UCSD-AML1 (cell line): ENCODE data around the gene CD244.
"Not testable (repeated sequence)": the region's sequence is repeated elsewhere in the genome, so short reads cannot be mapped to it uniquely, and the experiment has no call there.

Experiments used
- DNase-seq: peaks from one replicate; lab custom pipeline; 2025; ENCODE audit not compliant: unreplicated experiment; lab: John Stamatoyannopoulos, UW

CD244 gene

DNA sequence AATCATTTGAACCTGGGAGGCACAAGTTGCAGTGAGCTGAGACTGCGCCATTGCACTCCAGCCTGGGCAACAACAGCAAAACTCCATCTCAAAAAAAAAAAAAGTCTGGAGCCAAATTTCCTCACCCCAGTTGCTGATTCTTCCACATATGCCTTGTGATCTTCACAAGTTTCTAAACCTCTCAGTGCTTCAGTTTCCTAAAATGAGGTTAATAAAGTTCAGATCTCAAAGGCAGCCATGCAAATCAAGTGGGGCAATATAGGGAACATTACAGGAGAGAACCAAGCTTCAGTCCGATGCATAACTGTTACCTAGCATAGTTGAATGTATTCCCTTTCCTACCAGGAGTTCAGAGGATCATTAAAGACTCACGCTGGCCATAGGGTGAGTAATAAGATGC lies 17.5 kb upstream of the CD244 start:
- no peak for DNase-seq

DNA sequence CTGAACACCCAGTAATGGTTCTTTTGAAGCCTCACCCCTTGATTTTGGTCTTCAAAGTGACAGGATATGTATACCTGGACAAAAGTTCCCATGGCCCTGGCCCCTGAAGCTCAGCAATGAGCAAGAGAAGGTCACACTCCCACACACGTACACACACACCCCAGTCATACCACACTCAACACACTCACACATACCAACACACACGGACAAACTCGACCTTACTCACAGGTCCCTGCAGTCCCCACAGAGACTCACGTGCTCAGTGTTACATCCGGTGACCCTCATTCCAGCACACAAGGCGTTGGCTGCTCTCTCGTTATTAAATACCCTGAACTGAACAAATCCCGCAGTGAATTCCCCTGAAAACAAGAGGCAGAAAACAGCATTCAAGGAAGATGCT lies 16.4 kb upstream of the CD244 start:
- no peak for DNase-seq

- no peak for DNase-seq
These were observed 14.5 kb upstream of the CD244 start for GRCh38 chr1:160877221-160877620.

DNA sequence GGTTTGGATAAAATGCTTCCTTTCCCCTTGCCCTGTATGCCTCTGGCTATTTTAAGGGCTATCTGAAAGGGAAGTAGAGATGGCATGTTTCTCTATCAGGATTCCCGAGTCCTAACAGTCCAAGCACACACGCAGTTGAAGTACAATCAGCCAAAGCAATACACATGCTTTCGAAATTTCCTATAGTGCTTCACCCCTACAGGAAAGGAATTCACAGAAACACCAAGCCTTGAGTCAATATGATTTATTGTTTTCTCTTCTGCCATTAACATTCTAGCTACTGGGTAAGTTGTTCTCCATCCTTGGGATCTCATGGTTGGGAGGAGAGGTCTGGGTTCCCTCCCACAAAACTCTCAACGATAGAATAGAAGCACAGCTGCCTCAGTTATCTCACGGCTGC lies 13.6 kb upstream of the CD244 start:
- no peak for DNase-seq

- DNase-seq = not testable (repeated sequence)
These were observed 12.9 kb upstream of the CD244 start for GRCh38 chr1:160875591-160875990.

DNA sequence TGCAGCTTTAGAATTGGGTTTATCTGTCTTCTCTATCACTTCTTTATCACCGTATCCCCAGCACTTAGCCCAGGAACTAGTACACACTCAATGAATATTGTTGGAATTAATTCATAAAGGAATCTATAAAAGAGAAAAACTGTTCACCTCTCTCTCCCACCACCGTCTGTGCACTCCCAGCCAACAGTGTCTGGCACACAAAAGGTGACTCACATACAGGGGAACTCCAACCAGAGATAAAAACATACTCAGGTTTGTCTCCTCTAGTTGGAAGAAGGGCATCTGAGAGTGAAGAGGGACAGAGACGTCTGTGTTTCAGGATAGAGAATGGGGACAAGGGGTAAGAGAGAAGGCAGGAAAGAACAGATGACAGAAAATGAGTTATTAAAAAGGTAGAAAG lies 12.2 kb upstream of the CD244 start:
- no peak for DNase-seq

DNA sequence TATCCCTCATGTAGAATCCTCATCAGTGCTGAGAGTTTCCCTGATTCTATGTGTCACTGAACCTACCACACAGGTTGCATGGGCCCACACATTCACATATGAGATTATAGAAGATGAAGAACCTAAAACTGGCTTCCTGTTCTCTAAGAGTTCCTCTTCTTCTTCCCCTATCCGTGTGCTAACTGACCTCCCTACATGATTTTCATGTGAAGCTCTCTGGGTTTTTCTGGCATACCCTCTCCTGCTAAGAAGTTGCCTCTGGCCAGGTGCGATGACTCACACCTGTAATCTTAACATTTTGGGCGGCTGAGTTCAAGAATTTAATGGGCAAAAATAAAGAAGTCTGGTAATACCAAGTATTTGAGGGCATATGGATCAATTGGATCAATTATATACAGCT lies 5.5 kb upstream of the CD244 start:
- no peak for DNase-seq

DNA sequence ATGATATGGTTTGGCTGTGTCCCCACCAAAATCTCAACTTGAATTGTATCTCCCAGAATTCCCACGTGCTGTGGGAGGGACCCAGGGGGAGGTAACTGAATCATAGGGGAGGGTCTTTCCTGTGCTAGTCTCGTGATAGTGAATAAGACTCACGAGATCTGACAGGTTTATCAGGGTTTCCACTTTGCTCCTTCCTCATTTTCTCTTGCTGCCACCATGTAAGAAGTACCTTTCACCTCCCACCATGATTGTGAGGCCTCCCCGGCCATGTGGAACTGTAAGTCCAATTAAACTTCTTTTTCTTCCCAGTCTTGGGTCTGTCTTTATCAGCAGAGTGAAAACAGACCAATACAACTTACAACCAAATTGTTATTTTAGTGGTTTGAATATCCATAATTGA lies 5.0 kb upstream of the CD244 start:
- DNase-seq = not testable (repeated sequence)

DNA sequence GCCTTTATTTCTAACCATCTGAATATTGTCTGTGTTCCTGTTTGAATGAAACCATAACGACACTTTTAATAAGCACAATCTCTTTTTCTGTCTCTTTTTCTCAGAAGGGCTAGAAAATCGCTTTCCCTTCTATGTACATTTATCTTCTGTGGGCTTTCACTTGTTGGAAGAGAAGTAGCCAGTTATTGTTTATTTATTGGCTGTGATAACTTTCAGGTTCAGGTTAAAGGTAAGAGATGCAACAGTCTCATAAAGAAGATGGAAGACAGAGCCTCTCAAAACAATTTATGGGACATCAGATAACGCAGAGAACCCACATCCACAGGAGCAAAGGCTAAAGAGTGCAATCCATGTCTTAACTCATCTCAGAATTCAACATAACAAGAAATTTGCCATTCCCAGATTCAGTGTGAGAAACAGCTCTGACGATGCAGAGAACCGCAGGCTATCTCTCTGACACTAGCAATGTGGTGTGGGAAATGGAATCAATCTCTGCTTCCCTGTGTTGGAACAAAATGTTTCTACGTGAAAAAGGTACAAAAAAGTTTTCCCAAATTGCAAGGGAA lies 4.1 kb upstream of the CD244 start:
- no peak for DNase-seq

DNA sequence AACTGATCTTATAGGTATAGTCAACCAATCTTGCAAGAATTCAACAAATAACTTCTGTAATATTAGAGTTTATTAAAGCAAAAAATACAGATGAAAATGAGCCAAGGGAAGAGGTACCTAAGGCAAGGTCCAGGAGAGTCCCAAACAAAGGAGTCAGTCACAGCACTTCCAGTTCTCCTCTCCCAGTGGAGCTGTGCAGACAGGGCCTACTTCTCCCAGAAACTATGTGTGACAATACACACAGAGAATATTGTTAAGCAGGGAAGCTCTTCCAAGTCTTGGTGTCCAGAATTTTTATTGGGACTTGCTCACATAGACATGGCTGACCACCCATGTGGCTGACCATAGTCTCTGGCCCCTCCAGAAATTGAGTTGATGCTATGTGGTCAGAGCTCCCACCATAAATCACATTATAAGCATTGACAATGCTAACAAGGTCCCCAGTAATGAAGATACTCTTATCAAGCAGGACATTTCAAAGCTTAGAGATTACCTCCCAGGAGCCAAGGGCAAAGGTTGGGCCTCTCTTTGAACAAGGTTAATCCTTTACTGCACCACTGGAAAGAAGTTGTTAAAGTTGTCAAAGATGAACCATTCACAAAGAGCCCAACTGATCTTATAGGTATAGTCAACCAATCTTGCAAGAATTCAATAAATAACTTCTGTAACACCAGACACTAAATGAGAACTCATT lies 3.5 kb upstream of the CD244 start:
- DNase-seq = no peak

GRCh38 chr1:160865337-160865736 lies 2.6 kb upstream of the CD244 start:
- no peak for DNase-seq

GRCh38 chr1:160864173-160864572 lies 1.5 kb upstream of the CD244 start:
- DNase-seq = no peak

- DNase-seq = peak; percentile 77
These were observed 1.1 kb upstream of the CD244 start for GRCh38 chr1:160863774-160864131.

DNA sequence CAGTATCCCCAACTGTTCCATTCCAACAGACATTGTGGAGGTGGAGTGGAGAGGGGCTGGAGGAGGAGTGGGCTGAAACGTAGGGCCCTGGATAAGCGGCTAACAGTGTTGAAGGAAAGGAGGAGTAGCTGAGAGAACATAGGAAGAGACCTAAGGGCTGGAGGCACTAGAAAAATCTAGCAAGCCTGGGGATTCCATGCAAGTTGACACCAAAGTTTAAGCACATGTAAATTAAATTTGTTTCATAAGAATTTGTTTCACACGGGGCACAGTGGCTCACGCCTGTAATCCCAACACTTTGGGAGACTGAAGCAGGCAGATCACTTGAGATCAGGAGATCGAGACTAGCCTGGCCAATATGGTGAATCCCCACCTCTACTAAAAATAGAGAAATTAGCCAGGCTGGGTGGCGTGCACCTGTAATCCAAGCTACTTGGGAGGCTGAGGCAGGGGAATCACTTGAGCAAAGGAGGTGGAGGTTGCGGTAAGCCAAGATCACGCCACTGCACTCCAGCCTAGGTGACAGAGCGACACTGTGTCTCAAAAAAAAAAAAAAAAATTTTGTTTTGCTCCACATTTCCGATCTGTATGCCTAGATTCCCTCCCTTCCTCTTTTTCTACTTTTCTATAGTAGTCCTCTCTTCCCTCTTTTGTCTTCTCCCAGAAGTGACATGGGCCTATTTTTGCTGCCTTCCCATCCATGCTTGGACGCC lies 530 bp upstream of the CD244 start:
- peak; percentile 65 for DNase-seq

- DNase-seq = peak; percentile 43
These were observed 1.7 kb downstream of the CD244 start for GRCh38 chr1:160860840-160861505.

- no peak for DNase-seq
These were observed 3.5 kb downstream of the CD244 start for GRCh38 chr1:160859166-160859565.

DNA sequence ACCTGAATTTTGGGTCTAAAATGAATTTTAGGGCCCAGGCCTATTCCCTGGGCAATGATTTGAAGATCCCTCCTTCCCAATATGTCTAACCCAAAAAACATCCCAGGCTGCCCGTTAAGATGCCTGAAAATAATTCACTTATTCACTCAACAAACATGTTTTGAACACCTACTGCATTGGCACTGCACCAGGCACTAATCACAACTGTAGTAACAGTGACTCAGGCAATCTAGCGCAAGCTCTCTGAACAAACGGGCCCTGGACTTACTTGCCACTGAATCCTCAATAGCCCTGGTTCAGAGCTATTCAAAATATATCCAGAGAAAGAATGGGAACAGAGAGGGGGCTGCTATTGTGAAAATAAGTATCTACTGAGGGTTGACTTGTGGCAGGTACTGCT lies 4.2 kb downstream of the CD244 start:
- no peak for DNase-seq

DNA sequence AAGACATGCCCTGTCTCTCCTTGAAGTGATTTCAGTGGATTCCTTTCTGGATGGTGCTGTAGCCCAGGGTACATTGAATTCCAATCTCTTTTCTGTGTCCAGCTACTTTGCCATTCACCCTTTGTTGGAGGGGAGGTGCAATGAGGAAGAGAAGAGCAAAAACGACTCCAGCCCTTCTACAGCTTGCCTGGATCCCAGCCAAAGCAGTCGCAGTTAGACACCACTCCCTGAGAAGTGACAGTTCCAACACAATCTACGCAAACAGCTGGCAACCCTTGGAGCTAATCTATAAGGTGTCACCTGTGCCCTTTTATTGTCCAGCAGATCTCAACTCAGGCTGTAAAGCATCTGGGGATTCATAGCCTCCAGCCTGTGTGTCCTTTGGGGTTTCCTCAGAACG lies 4.6 kb downstream of the CD244 start:
- no peak for DNase-seq

DNA sequence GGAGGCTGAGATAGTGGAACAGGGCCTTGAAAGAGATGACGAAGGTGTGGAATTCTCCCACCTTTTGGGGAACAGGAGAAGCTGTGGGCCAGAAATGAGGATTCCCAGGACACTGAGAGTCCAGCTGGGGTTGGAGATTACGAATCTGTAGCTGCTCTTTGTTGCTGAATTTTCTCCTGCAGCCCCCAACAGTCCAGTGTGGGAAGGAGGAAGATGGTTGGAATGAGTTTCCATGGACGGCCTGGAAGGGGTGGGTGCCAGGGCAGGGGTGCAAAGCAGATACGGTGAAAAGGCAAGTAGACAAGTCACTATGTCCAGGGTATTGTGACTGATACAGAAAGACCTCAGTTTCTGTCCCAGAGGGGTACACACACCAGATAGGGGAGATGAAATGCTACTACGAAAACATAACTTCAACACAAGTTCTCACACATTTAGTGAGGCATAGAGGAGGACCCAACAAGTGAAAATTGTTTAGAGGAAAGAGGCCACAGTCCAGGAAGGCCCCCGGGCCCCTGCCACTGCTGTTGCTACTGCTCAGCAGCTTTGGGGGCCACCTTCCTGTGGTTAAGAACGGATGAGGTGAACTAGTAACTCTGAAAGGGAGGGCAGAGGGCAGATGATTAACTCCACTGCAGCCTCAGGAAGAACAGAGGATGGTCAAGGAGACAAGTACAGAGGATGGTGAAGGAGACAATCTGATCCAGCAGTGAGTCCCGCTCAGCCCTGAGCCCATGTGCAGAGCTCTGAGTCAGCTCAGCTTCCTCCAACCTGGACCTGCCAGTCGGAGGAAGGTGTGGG lies 7.3 kb downstream of the CD244 start:
- DNase-seq = peak; percentile 49

DNA sequence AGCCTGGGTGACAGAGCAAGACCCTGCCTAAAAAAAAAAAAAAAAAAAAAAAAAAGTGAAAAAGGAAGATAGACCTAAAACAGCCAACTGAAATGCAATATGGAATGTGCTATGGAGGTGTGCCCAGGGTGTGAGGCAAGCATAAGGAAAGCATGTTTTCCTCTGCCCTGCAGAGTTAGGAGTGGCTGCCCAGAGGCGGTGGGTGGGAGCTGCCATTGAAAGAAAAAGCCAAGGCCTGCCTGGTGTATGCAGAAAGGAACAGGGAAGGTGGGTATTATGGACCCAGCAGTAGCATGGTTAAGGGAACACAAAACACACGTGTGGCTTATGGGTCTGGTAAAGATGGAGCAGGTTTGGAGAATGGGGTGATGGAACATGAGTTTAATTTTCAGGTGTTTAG lies 8.9 kb downstream of the CD244 start:
- no peak for DNase-seq

DNA sequence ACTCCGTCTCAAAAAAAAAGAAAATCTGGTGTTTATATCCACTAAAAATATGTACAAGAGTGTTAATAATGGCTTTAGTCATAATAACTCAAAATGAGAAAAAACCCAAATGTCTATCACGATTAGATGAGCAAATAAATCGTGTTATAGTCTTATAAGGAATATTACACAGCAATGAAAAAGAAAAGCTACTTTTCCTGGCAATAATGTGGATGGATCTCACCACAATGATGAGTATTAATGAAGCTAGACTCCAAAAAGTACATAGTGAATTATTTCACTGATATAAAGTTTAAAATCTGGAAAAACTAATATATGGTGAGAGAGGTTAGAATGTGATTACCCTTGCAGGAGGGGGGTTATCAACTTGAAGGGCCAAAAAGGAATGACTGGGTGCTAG lies 9.7 kb downstream of the CD244 start:
- DNase-seq = no peak
